BLaER1 treated with 17β-estradiol and CSF1 and Interleukin-3, amounts not matched to agents 10 nM and 100 nM (cell line): Measurements from ENCODE around the gene CYP3A7.
"Not testable (repeated sequence)": the region's sequence is repeated elsewhere in the genome, so short reads cannot be mapped to it uniquely, and the experiment has no call there.

ENCODE experiments used
- H3K27ac ChIP-seq, 11 experiments: shearing (Covaris generic); formaldehyde crosslinking; 2 replicates each; pipeline ENCODE4 v1.8.1; 2022
- H3K27me3 ChIP-seq, 11 experiments: shearing (Covaris generic); formaldehyde crosslinking; 2 replicates each; pipeline ENCODE4 v1.8.1; 2022
- H3K36me3 ChIP-seq, 11 experiments: shearing (Covaris generic); formaldehyde crosslinking; 2 replicates each; pipeline ENCODE4 v1.8.1; 2022
- H3K4me1 ChIP-seq, 10 experiments: shearing (Covaris generic); formaldehyde crosslinking; 2 replicates each; pipeline ENCODE4 v1.8.1; 2022
- H3K4me2 ChIP-seq, 11 experiments: shearing (Covaris generic); formaldehyde crosslinking; 2 replicates each; pipeline ENCODE4 v1.8.1; 2022
- H3K4me3 ChIP-seq, 10 experiments: shearing (Covaris generic); formaldehyde crosslinking; 2 replicates each; pipeline ENCODE4 v1.8.1; 2022
- H3K9ac ChIP-seq, 11 experiments: shearing (Covaris generic); formaldehyde crosslinking; 2 replicates each; pipeline ENCODE4 v1.8.1; 2022
- H3K9me3 ChIP-seq, 11 experiments: shearing (Covaris generic); formaldehyde crosslinking; replicated peaks in 1 of 11; 2 replicates each; pipeline ENCODE4 v1.8.1; 2022
- H4K20me1 ChIP-seq, 11 experiments: shearing (Covaris generic); formaldehyde crosslinking; 2 replicates each; pipeline ENCODE4 v1.8.1; 2022
- Cebpa-rat ChIP-seq, 11 experiments: shearing (Covaris generic); IDR thresholded peaks; 2 replicates each; pipeline ENCODE4 v1.8.1; 2022

Gene CYP3A7

DNA sequence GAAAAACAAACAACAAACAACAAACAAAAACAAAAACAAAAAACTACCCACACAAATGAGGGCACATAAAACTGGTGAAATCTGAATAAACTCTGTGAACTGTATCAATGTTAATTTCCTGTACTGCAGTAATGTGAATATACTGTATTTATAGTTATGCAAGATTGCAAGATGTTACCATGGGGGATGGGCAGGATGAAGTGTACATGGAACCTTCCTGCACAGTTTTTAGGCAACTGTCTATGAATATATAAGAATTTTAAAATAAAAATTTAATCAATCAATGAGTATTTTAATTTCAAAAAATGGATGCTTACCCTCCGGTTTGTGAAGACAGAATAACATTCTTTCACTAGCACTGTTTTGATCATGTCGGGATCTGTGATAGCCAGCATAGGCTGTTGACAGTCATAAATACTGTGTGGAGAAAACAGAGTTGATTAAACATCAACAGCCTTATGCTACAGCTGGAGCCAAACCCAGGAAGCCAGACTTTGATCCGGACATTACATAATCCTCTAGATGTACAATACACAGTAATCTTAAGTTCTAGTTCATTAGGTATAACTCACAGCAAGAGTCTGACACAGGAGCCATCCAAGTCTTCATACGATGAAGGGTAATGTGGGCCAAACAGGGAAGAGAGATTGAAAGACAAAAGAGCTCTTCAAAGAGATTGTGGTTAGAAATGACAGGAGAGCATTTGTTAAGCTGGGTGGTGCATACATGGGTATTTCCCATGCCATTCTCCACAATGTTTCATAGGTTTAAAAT lies 14.8 kb downstream of the CYP3A7 start:
- Histone ChIP-seq H3K4me3 (no peak overlapping the region), H3K9me3 (peaks cover 0 to 6% (median 0%) of the 10 kb centered on the region in 11 experiments; a peak in 2 of 22 replicates), H4K20me1 (no peaks in the 10 kb centered on the region), H3K27ac (no peak overlapping the region), H3K36me3 (no peaks in the 10 kb centered on the region), H3K9ac (no peak overlapping the region), H3K4me1 (no peaks in the 10 kb centered on the region), H3K4me2 (no peak overlapping the region), H3K27me3 (no peaks in the 10 kb centered on the region)
- TF ChIP-seq Cebpa-rat (IDR thresholded peaks at IDR 0.05) = no peak

DNA sequence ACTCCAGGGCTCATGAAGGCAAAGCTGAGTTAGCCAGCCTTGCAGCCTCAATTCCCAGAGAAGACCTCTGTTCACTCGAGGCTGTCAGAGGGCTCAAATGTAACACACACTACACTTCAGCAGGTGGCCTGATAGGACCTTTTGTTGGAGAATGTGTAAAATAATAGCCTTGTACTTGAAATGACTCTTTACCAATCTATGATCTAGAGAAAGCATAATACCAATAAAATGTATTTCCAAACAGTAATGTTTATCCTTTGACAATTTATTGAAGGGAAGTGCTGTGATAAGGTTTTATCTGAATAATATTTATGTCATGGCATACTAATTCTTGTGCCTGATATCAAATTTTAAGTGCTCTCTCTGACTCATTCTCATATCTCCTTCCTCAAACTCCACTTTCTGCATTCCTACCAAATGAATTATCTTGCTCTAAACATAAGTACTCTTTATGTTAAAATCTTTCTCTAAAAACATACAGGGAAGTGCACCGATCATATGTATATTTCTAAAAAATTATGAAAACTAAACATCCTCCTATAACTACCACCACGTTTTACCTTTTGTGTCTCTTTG lies 20.9 kb downstream of the CYP3A7 start:
- Histone ChIP-seq H3K9me3 (peaks cover 0 to 10% (median 4%) of the 10 kb centered on the region in 11 experiments; a peak in 6 of 22 replicates), H4K20me1 (no peaks in the 10 kb centered on the region), H3K36me3 (no peaks in the 10 kb centered on the region), H3K4me3 (no peak overlapping the region), H3K4me2 (no peak overlapping the region), H3K27ac (no peak overlapping the region), H3K27me3 (no peaks in the 10 kb centered on the region), H3K9ac (no peak overlapping the region), H3K4me1 (no peaks in the 10 kb centered on the region)
- TF ChIP-seq Cebpa-rat (IDR thresholded peaks at IDR 0.05) = no peak

DNA sequence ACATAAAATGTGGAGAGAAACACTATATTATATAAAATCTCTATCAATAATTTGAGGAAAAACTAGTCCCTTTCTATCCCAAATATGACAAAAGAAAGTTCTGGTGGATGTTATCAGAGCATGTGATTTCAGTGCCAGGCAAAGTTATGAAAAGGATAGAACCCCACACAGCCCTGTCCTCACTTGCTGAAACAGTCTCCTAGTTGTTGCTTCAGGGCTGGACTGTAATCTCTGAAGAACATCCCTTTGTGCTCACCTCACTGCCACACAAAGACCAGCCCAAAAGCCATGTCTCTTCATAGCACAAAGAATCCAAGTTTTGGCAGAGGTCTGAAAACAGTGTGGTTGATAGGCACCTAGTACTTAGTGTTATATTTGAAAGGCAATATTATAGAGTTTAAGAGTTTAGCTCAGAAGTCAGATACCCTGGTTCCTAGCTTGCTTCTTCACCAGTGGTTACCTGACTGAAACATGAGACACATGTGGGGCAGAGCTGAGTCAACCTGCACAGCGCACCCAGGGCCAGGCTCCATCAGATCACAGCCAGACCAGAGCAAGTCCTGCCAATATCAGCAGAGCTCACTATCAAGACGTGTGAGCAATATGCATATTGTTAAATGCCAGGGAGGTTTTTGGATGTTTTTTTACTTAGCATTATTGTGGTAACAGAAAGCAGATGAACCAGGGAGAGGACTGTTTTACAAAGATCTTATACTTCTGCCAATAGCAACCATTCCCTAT lies 25.0 kb downstream of the CYP3A7 start:
- H3K27me3 ChIP-seq = no peaks in the 10 kb centered on the region
- H3K36me3 ChIP-seq = no peaks in the 10 kb centered on the region
- H3K4me3 ChIP-seq = no peak overlapping the region
- H3K9me3 ChIP-seq = peaks cover 0 to 6% (median 4%) of the 10 kb centered on the region in 11 experiments; a peak in 5 of 22 replicates
- no peak overlapping the region for H3K27ac ChIP-seq
- H3K9ac ChIP-seq = no peak overlapping the region; a peak in 1 of 22 replicates
- H3K4me1 ChIP-seq = no peaks in the 10 kb centered on the region
- TF ChIP-seq Cebpa-rat (IDR thresholded peaks at IDR 0.05) = no peak
- H4K20me1 ChIP-seq = no peaks in the 10 kb centered on the region
- no peak overlapping the region for H3K4me2 ChIP-seq

DNA sequence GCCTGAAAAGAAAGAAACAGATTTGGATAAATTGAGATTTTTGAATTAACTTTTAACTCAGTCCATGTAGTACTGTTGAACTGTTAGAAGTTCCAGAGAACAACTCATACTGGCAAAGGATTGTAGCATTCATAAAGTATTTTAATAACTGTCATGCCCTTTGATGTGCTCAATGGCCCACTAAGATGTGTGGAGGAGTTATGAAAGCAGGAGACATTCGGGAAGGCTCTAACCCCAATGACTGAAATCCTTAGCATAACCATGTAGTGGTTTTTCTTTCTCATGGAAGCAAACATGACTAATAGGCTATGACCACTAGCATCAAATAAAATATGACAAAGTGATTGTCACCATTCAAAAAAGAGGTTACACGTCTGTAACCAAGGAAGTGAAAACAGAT lies 25.7 kb downstream of the CYP3A7 start:
- H3K4me2 ChIP-seq = no peak overlapping the region
- H3K27me3 ChIP-seq = no peaks in the 10 kb centered on the region
- TF ChIP-seq Cebpa-rat (IDR thresholded peaks at IDR 0.05) = no peak
- H3K9me3 ChIP-seq = no peaks in the 10 kb centered on the region
- no peak overlapping the region for H3K4me3 ChIP-seq
- H3K36me3 ChIP-seq = no peaks in the 10 kb centered on the region
- no peaks in the 10 kb centered on the region for H4K20me1 ChIP-seq
- no peaks in the 10 kb centered on the region for H3K4me1 ChIP-seq
- no peak overlapping the region for H3K9ac ChIP-seq
- no peak overlapping the region for H3K27ac ChIP-seq

DNA sequence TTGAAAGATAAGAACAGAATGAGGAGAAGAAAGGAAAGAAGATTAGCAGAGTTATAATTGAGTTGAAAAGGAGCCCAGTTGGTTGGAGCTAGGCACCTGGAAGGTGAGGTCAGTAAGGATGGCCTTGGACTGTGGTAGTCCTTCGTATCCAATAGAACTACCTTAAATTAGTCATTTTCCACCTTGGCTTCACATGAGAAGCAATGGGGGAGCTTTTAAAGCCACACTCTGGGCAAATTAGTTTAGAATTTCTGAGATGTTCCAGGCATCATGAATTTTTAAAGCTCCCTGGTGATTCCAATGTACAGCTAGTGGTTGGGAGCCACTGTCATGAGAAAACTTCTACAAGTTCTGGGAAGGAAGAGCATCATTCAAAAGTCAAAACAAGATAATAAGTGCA lies 27.9 kb downstream of the CYP3A7 start:
- Histone ChIP-seq H3K4me2 (no peak overlapping the region), H3K9me3 (peaks cover 0 to 3% (median 0%) of the 10 kb centered on the region in 11 experiments; a peak in 1 of 22 replicates), H3K9ac (no peak overlapping the region), H3K4me1 (no peaks in the 10 kb centered on the region), H3K27me3 (no peaks in the 10 kb centered on the region), H3K27ac (no peak overlapping the region), H4K20me1 (no peaks in the 10 kb centered on the region), H3K4me3 (no peak overlapping the region), H3K36me3 (no peaks in the 10 kb centered on the region)
- TF ChIP-seq Cebpa-rat (IDR thresholded peaks at IDR 0.05) = no peak

DNA sequence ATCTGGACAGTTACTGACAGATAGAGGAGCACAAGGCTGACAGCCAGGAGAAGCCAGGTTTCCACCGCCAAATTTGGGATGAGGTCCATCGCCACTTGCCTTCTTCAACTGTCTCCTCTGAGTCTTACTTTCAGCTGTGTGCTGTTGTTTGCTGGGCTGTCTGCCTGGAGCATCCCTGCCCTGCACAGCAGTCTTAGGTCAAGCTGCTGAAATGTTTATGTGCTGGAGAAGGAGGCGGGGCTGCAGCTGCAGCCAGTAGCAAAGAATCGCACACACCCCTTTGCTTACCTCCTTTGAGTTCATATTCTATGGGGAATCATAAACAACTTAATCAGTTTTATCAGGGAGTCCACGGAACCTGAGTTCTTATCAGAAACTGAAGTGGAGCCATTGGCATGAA lies 35.0 kb downstream of the CYP3A7 start:
- Histone ChIP-seq H4K20me1 (no peaks in the 10 kb centered on the region), H3K9me3 (peaks cover 0 to 4% (median 0%) of the 10 kb centered on the region in 11 experiments; a peak in 1 of 22 replicates), H3K27ac (no peak overlapping the region), H3K36me3 (no peaks in the 10 kb centered on the region), H3K4me2 (no peak overlapping the region), H3K27me3 (no peaks in the 10 kb centered on the region), H3K4me1 (peaks cover 0 to 9% (median 0%) of the 10 kb centered on the region in 10 experiments; a peak in 2 of 20 replicates), H3K9ac (no peak overlapping the region), H3K4me3 (no peak overlapping the region)
- TF ChIP-seq Cebpa-rat (IDR thresholded peaks at IDR 0.05) = no peak

DNA sequence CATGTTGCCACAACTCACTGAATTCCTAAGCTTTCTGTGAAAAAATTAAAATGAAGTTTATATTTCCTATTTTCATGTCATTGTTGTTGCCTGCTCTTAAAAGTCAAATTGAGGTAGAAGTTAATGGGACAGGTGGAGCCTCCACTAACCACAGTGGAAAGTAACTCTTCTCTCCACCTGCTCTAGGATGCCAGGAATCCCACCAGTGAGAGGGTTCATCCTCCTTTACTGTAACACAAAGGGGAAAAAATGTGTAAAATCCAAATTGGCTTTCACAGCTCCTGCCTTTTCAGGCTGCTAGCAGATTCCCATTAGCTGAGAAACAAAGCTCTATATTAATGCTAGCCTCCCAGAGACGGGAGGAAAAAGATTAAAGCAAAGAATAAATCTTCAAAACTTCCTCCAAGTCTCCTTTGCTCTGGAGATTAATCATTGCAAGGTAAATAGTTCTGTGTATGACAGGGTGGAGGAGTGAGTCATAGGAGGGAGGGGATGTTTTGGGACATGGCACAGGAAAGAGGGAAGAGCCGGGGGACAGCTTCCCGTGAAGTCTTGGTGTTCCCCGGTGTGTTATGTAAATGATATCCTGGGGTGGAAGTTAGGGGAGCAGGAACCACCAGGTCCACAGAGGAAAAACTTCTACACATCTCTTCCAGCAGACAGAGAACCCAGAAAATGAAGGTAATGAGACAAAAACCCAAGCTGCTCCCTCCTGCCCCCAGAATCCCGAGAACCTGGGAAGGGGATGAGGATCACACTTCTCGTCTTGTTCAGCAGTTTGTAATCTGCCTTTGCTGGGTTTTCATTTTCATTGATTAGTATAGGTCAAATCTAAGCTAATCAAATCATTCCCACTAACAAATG lies 35.9 kb downstream of the CYP3A7 start:
- not testable (repeated sequence) for H3K4me3 ChIP-seq, H3K4me1 ChIP-seq, H3K9ac ChIP-seq, H4K20me1 ChIP-seq, H3K27ac ChIP-seq, H3K9me3 ChIP-seq, H3K36me3 ChIP-seq, H3K27me3 ChIP-seq
- peak overlapping the region in 2 of 11 experiments; percentile 26 to 35; a peak in 2 of 22 replicates for H3K4me2 ChIP-seq

DNA sequence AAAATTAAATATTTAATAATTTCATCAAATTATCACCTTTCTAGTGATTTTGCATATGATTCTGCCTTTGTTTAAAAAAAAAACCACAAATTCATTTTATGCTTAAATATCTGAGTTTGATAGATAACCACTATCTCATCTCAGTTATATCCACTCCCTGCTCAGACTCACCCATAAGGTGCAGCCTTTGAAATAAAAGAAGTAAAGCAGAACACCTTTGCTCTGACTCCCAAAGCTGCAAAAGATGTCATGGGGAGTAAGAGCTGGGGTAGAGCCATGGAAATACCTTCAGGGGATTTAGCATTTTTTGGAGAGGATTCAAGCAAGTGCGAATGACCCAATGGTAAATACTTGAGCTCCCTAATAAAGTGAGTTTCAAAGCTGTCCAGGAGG lies 40.1 kb downstream of the CYP3A7 start:
- Histone ChIP-seq H3K27me3 (no peaks in the 10 kb centered on the region), H3K4me2 (no peak overlapping the region), H3K9ac (no peak overlapping the region), H3K4me1 (peaks cover 0 to 9% (median 0%) of the 10 kb centered on the region in 10 experiments; a peak in 2 of 20 replicates), H3K9me3 (peaks cover 0 to 15% (median 9%) of the 10 kb centered on the region in 11 experiments; a peak in 14 of 22 replicates), H4K20me1 (no peaks in the 10 kb centered on the region), H3K4me3 (no peak overlapping the region), H3K27ac (no peak overlapping the region), H3K36me3 (no peaks in the 10 kb centered on the region)
- TF ChIP-seq Cebpa-rat (IDR thresholded peaks at IDR 0.05) = no peak
